ENCODE results near the gene LCLAT1.
"Not testable (repeated sequence)": the region's sequence is repeated elsewhere in the genome, so short reads cannot be mapped to it uniquely, and the experiment has no call there.

The LCLAT1 gene

GRCh38 chr2:30612371-30612770 lies 165.3 kb downstream of the LCLAT1 start:
- no peak for DNase-seq

GRCh38 chr2:30613001-30613400 lies 166.0 kb downstream of the LCLAT1 start:
- DNase-seq: no peak

- not testable (repeated sequence) for DNase-seq
Measured at GRCh38 chr2:30614227-30614626, 167.2 kb downstream of the LCLAT1 start.

GRCh38 chr2:30615926-30616325 lies 168.9 kb downstream of the LCLAT1 start:
- DNase-seq: no peak

GRCh38 chr2:30620102-30620501 lies 173.1 kb downstream of the LCLAT1 start:
- no peak for DNase-seq

GRCh38 chr2:30621836-30622235 lies 174.8 kb downstream of the LCLAT1 start:
- no peak for DNase-seq

- no peak for DNase-seq
Measured at GRCh38 chr2:30622452-30622851, 175.4 kb downstream of the LCLAT1 start.

- no peak for DNase-seq
Measured at GRCh38 chr2:30625276-30625675, 178.2 kb downstream of the LCLAT1 start.

- no peak for DNase-seq
Measured at GRCh38 chr2:30625701-30626100, 178.7 kb downstream of the LCLAT1 start.

- DNase-seq: no peak
Measured at GRCh38 chr2:30626397-30626796, 179.4 kb downstream of the LCLAT1 start.

- no peak for DNase-seq
Measured at GRCh38 chr2:30627151-30627550, 180.1 kb downstream of the LCLAT1 start.

GRCh38 chr2:30628341-30628740 lies 181.3 kb downstream of the LCLAT1 start:
- no peak for DNase-seq

- DNase-seq: no peak
Measured at GRCh38 chr2:30629866-30630265, 182.8 kb downstream of the LCLAT1 start.

GRCh38 chr2:30631051-30631671 lies 184.1 kb downstream of the LCLAT1 start:
- DNase-seq: no peak

- no peak for DNase-seq
Measured at GRCh38 chr2:30633039-30633438, 186.0 kb downstream of the LCLAT1 start.

- no peak for DNase-seq
Measured at GRCh38 chr2:30636311-30636710, 189.3 kb downstream of the LCLAT1 start.

- DNase-seq: no peak
Measured at GRCh38 chr2:30639836-30640235, 192.8 kb downstream of the LCLAT1 start.

- no peak for DNase-seq
Measured at GRCh38 chr2:30641765-30642345, 194.8 kb downstream of the LCLAT1 start.

GRCh38 chr2:30643013-30643412 lies 196.0 kb downstream of the LCLAT1 start:
- not testable (repeated sequence) for DNase-seq

GRCh38 chr2:30643674-30644073 lies 196.6 kb downstream of the LCLAT1 start:
- DNase-seq: no peak

GRCh38 chr2:30645081-30645744 lies 198.2 kb downstream of the LCLAT1 start:
- DNase-seq: no peak

GRCh38 chr2:30645745-30646119 lies 198.7 kb downstream of the LCLAT1 start:
- no peak for DNase-seq

- DNase-seq: no peak
Measured at GRCh38 chr2:30647752-30648457, 200.9 kb downstream of the LCLAT1 start.

- no peak for DNase-seq
Measured at GRCh38 chr2:30649278-30649677, 202.2 kb downstream of the LCLAT1 start.
